Measurements from ENCODE around the gene ACBD4. TPM values are rescaled to one million over a fixed set of nuclear protein-coding genes. Genes with fewer than 3 reads are reported as not detected.

Gene ACBD4
- total and polyA plus RNA-seq, 2 of the 13 experiments (the other 11 are each of a cell fraction or from before 2014, with no cell fraction given), result 16.1 to 26.9 TPM

DNA sequence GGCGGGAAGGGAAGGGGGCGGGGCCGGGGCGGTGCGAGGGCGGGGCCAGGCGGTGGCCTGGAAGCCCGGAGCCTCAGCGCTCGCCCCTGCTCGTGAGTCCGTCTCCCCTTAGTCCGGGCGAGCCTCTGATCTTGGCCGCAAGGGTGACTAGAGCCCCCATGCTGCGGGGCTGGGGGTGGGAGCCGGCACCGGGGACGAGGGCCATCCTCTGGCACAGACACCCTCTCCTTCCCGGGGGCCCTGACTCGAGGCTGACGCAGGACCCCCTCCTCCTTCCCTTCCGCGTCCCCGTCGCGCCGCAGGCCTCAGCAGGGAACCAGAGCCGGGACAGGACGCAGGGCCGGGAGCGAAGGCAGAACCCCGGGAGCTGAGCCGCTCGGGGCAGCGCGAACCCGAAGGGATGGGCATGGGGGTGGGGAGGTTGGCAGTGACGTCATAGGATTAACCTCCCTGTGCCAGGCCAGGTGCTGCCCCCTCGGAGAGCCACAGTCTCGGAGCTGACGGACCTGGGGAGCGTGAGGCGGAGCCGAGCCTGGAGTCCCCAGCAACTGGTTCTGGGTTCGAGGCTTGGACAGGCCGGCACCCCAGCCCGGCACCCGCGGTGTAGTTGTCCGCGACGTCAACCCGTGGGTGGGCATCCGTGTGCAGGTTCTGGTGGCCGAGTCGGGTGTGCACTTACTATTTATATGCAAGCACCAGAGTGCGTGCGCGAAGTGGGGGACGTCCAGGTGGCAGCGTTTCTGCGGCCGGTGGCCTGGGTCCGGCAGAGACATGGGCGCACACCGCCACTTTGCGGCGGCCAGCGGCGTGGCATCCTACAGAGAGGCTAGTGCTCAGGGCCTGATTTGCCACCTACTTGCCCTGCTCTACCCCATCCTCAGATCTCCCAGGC is 2.7 kb upstream of the ACBD4 start (continued):
- TF ChIP-seq ZSCAN25 (CRISPR knock-in tag; IDR thresholded peaks at IDR 0.05), result no peak
- 0 out of 2 replicates have a peak, but pooled peaks have one; percentile 55 for TF ChIP-seq TBP (CRISPR knock-in tag; IDR thresholded peaks at IDR 0.05)
- no peak for TF ChIP-seq ZNF7 (CRISPR knock-in tag; IDR thresholded peaks at IDR 0.05)
- no peak for TF ChIP-seq ZNF484 (CRISPR knock-in tag; IDR thresholded peaks at IDR 0.05; ENCODE audit: borderline replicate concordance, low read depth)
- peak; percentile 82 for TF ChIP-seq ATF7-NPFF (CRISPR knock-in tag; IDR thresholded peaks at IDR 0.05; ENCODE audit: low read depth)
- TF ChIP-seq ZNF382 (CRISPR knock-in tag; IDR thresholded peaks at IDR 0.05; ENCODE audit: borderline replicate concordance), result no peak
- no peak for TF ChIP-seq ZNF646 (CRISPR knock-in tag; IDR thresholded peaks at IDR 0.05)
- no peak for TF ChIP-seq NR3C1 (CRISPR knock-in tag; IDR thresholded peaks at IDR 0.05)
- TF ChIP-seq, protein P1, sequence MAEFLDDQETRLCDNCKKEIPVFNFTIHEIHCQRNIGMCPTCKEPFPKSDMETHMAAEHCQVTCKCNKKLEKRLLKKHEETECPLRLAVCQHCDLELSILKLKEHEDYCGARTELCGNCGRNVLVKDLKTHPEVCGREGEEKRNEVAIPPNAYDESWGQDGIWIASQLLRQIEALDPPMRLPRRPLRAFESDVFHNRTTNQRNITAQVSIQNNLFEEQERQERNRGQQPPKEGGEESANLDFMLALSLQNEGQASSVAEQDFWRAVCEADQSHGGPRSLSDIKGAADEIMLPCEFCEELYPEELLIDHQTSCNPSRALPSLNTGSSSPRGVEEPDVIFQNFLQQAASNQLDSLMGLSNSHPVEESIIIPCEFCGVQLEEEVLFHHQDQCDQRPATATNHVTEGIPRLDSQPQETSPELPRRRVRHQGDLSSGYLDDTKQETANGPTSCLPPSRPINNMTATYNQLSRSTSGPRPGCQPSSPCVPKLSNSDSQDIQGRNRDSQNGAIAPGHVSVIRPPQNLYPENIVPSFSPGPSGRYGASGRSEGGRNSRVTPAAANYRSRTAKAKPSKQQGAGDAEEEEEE (CRISPR knock-in tag; IDR thresholded peaks at IDR 0.05; ENCODE audit: borderline replicate concordance), result no peak
- TF ChIP-seq ZNF513 (CRISPR knock-in tag; conservative IDR thresholded peaks at IDR 0.05), result no peak
- no peak for TF ChIP-seq MZF1 (CRISPR knock-in tag; IDR thresholded peaks at IDR 0.05; ENCODE audit: borderline replicate concordance)
- no peak for TF ChIP-seq JDP2 (CRISPR knock-in tag; IDR thresholded peaks at IDR 0.05; ENCODE audit: borderline replicate concordance)
- TF ChIP-seq HNRNPUL1 (IDR thresholded peaks at IDR 0.05; ENCODE audit: low read depth, low read length), result no peak
- TF ChIP-seq, protein P2, sequence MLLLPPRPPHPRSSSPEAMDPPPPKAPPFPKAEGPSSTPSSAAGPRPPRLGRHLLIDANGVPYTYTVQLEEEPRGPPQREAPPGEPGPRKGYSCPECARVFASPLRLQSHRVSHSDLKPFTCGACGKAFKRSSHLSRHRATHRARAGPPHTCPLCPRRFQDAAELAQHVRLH (CRISPR knock-in tag; IDR thresholded peaks at IDR 0.05; ENCODE audit: borderline replicate concordance, low read depth), result no peak; the same call in 1 of the 2 replicates
- TF ChIP-seq, protein P3, sequence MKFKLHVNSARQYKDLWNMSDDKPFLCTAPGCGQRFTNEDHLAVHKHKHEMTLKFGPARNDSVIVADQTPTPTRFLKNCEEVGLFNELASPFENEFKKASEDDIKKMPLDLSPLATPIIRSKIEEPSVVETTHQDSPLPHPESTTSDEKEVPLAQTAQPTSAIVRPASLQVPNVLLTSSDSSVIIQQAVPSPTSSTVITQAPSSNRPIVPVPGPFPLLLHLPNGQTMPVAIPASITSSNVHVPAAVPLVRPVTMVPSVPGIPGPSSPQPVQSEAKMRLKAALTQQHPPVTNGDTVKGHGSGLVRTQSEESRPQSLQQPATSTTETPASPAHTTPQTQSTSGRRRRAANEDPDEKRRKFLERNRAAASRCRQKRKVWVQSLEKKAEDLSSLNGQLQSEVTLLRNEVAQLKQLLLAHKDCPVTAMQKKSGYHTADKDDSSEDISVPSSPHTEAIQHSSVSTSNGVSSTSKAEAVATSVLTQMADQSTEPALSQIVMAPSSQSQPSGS (CRISPR knock-in tag; IDR thresholded peaks at IDR 0.05), result peak; percentile 91
- TF ChIP-seq HHEX (CRISPR knock-in tag; IDR thresholded peaks at IDR 0.05), result no peak
- peak; percentile 95; the same call in 1 of the 2 replicates for TF ChIP-seq ZNF234 (CRISPR knock-in tag; conservative IDR thresholded peaks at IDR 0.05)
